Choroid plexus epithelial cell (primary cell): ENCODE data around the gene NUDT2.
A peak's percentile ranks its signal among the peaks of the same experiment; 100 is the strongest.

Experiments
- DNase-seq: peaks from one replicate; pipeline ENCODE4 v3.0.0-alpha.2; 2010; ENCODE audit warnings: low read depth
- H3K4me3 ChIP-seq: 2 replicates; pipeline ENCODE4 v1.5.1; 2011; ENCODE audit warnings: low read depth, mild to moderate bottlenecking, control low read depth, low read length, moderate library complexity
- TF ChIP-seq, protein P1 (sequence below): conservative IDR thresholded peaks from 2 replicates; pipeline ENCODE4 v1.5.1; 2011; ENCODE audit warnings: low read depth, mild to moderate bottlenecking, control low read depth, inconsistent platforms, low read length, moderate library complexity

NUDT2 gene

DNA sequence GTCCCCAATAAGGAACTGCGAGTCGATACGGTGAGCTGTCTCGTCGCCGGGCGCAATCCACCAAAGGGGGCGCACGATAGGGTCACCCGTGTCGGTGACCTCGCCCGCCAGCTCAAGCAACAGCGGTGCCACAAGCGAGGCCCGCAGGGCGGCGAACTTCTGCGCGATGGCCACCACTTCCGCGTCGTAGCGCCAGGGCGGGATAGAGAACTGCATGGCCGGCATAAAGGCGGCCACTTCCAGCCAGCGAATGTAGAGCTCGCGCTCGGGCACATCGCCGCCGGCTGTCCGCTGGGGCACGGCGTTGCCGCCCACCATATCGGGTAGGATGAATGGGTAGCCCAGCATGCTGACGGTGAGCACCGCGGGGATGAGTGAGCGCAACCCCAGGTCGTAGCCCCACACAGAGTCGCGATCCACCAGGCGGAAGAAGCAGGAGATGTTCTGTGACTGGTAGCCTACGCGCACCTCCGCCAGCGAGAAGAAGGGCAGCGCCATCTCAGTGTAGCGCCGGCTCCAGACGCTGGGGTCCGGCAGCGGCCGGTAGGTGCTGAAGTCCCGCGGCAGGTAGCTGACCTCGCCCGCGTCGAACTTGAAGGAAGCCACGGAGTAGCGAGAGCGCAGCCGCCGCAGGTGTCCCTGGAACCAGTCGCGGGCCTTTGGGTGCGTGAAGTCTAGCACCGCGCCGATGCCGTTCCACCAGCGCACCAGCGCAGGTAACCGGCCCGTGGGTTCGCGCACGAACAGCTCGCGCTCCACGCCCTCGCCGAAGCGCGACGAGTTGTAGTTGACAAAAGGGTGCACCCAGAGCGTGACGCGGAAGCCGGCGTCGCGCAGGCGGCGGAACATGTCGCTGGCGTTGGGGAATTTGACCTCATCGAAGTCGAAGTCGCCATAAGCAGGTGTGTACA lies 41.9 kb downstream of the NUDT2 start:
- TF ChIP-seq, protein P1, sequence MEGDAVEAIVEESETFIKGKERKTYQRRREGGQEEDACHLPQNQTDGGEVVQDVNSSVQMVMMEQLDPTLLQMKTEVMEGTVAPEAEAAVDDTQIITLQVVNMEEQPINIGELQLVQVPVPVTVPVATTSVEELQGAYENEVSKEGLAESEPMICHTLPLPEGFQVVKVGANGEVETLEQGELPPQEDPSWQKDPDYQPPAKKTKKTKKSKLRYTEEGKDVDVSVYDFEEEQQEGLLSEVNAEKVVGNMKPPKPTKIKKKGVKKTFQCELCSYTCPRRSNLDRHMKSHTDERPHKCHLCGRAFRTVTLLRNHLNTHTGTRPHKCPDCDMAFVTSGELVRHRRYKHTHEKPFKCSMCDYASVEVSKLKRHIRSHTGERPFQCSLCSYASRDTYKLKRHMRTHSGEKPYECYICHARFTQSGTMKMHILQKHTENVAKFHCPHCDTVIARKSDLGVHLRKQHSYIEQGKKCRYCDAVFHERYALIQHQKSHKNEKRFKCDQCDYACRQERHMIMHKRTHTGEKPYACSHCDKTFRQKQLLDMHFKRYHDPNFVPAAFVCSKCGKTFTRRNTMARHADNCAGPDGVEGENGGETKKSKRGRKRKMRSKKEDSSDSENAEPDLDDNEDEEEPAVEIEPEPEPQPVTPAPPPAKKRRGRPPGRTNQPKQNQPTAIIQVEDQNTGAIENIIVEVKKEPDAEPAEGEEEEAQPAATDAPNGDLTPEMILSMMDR = peak; percentile 23
- H3K4me3 ChIP-seq = peak overlapping the region; percentile 54
- peak; percentile 12 for DNase-seq

DNA sequence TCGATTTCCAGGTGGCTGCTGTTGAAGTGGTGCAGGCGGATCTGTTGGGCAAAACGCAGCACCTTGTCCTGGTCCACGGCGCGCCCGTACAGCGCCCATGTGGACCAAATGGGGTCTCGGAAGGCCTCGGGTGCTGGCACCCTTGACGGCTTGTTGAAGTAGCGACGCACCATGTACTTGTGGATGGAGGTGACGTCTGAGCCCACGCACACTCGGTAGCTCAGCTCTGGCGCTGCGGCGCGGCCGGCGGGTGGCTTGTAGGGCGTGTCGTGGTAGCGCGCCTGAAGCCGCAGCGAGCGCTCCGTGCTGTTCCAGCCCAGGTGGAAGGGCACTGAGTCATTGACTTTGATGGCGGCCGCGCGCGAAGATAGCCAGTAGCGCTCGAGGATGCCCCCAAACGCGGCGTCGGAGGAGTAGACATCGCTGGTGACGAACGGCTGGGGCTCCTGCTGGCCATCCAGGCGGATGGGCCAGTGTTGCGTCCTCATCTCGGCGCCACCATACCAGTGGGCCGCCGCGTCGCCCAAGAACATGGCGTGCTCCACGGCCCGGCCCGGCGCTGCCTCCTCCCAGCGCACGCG lies 42.6 kb downstream of the NUDT2 start:
- peak overlapping the region; percentile 8 for H3K4me3 ChIP-seq
- no peak for DNase-seq
- TF ChIP-seq, protein P1 = no peak

DNA sequence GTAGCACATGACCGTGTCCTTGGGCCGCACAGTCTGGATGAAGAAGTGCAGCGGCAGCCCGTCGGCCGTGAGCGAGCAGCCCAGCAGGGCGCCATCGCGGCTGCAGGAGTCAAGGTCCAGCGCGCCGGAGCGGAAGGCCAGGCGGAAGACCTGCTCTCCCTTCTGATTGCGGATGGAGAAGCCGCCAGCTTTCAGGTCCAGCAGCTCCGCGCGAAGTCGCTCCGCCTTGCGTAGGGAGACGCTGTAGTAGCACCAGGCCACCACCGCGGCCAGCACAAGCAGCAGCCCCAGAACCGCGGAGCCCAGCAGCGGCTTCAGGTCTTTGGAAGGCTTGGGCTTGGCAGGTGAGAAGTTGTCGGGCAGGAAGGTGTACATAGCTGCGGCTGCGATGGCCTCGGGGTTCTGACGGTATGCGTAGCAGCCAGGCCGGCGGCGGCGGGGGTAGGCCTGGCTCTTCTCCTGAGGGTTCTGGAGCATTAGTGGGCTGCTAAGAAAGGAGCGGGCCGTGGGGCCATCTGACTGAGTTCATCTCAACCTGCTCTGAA lies 43.2 kb downstream of the NUDT2 start:
- peak; percentile 34 for DNase-seq
- TF ChIP-seq, protein P1 = peak; percentile 6
- H3K4me3 ChIP-seq = peak overlapping the region; percentile 8

DNA sequence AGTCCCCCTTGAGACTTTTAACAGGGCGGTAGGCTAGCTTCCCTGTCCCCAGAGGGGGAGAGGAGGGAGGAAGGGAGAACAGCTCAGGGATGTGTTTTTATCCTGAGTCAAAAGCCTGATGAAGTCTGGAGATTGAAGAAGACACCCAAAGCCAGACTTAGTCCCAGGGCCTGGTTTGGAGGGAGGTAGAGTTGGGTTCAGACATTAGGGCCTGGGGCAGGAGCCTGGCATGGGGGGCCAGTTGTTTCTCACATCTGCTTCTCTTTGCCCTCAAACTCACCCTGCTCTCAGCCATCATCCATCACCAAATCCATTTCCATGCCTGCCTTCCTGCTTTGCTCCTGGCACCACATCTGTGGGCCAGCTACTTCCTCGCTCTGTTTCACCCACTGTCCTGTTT lies 44.4 kb downstream of the NUDT2 start:
- TF ChIP-seq, protein P1 = no peak
- DNase-seq = no peak

DNA sequence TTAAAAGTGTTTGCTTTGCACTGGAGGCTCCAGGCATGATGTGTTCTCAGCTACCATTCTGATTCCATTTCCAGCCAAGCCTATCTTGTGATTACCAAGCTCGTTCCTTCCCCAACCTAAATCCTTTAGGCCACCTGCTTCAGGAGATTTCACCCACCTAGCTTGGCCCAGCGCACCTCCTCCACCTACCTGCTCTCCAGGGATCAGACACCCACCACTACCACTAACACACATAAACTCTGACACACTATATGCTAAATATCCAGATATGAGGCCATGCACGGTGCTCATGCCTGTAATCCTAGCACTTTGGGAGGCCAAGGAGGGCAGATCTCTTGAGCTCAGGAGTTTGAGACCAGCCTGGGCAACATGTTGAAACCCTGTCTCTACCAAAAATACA lies 45.0 kb downstream of the NUDT2 start:
- TF ChIP-seq, protein P1 = no peak
- DNase-seq = no peak
- H3K4me3 ChIP-seq = no peak overlapping the region

More for the DNA sequence above, 44.4 kb downstream of the NUDT2 start:
- no peak overlapping the region for H3K4me3 ChIP-seq

DNA sequence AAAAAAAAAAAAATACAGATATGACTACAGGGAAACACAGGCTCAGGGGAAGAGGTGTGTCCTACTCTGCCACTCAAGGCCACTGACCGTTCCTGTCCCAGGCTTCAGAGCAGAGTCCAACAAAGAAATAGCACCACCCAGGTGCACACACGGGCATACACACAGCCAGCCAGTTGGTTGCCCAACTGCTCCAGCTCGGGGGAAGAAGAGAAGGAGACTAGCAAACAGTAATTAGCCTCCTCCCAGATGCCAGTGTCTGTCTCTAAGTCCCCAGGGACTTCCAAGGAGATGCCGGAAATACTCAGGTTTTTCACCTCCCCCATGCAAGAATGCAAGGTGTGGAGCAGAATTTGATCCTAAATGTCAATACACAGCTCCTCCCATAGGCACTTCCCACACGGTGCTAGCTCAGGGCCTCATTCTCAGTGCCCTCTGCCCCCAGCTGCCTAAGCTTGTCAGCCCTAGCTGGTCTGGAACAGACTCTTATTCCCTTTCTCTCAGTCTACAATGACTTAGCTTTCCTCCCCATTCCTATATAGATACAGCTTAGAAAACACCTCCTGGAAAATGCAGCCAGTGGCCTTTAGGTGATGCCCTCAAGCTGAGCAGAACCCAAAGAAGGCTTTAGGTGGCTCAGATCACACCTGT lies 45.7 kb downstream of the NUDT2 start:
- no peak for DNase-seq
- no peak overlapping the region for H3K4me3 ChIP-seq
- TF ChIP-seq, protein P1 = no peak
